Right lobe of liver (tissue), 6 donors: ENCODE data around the gene COPS8. TPM values are rescaled to one million over a fixed set of nuclear protein-coding genes. Genes with fewer than 3 reads are reported as not detected.
A peak's percentile ranks its signal among the peaks of the same experiment; 100 is the strongest.

ENCODE experiments used
- ATAC-seq, 4 donors: fragments of 200-7000 bp; cut with Tn5 transposase; one replicate each; pipeline ENCODE4 v1.9.1; 2020; ENCODE audit warnings: mild to moderate bottlenecking in 4 of 4, moderate library complexity in 4 of 4
- DNase-seq, 3 donors: peaks; one replicate each; pipeline ENCODE4 v3.0.0-alpha.2; 2020
- H3K27ac ChIP-seq, 3 donors: fragments of 200-600 bp; one replicate each; pipeline ENCODE4 v1.8.0; 2022
- H3K27me3 ChIP-seq, 2 donors: fragments of 200-600 bp; one replicate each; pipeline ENCODE4 v1.8.0; 2022
- H3K36me3 ChIP-seq, 4 donors: fragments of 200-600 bp; sonication (generic) in 1 of 4; one replicate each; pipeline versions ENCODE4 v1.5.1 to v1.8.0; 2017 to 2022; ENCODE audit warnings: control low read depth in 1 of 4
- H3K4me1 ChIP-seq, 4 donors: fragments of 200-600 bp; sonication (generic) in 1 of 4; one replicate each; pipeline versions ENCODE4 v1.5.1 to v1.8.0; 2017 to 2022; ENCODE audit warnings: control low read depth in 1 of 4
- H3K4me3 ChIP-seq, 3 donors: fragments of 200-600 bp; one replicate each; pipeline ENCODE4 v1.8.0; 2022
- H3K9me3 ChIP-seq, 4 donors: fragments of 200-600 bp; sonication (generic) in 1 of 4; one replicate each; pipeline versions ENCODE4 v1.5.1 to v1.8.0; 2017 to 2022; ENCODE audit warnings: control low read depth in 1 of 4
- CTCF ChIP-seq, 4 donors: fragments of 200-600 bp in 3 of 4; fragments of 450-650 bp in 1 of 4; IDR thresholded peaks; one replicate each; pipeline versions ENCODE4 v1.5.1 to v1.8.0; 2016 to 2022; ENCODE audit warnings: antibody characterized with exemption in 4 of 4, mild to moderate bottlenecking in 2 of 4
- POLR2A ChIP-seq: fragments of 450-650 bp; IDR thresholded peaks from one replicate; pipeline ENCODE4 v1.6.1; 2017; ENCODE audit warnings: antibody characterized with exemption, mild to moderate bottlenecking
- WGBS: methylation state at CpG from one replicate; pipeline ENCODE4 v1.1.6; 2018; ENCODE audit warnings: low coverage, low lambda C conversion rate; ENCODE audit not compliant: insufficient coverage; ENCODE audit errors: missing lambda C conversion rate; 5-methylcytosine and 5-hydroxymethylcytosine counted together
- intact Hi-C, 2 donors: fragments of 100-400 bp; cut with DNase I; formaldehyde crosslinking; loops; one replicate each; pipeline versions ENCODE4 v1.11.2 to v1.14.1; 2022
- total RNA-seq, 6 experiments: library from RNA; depleted of rRNA in 2 of 6; stranded (reverse); fragments of >200 nt in 2 of 6; fragmentation: NEBNext Ultra II Directional in 3 of 6; extraction: Animal tissue kit (Norgen Biotek cat#: 25700) in 3 of 6; gene quantifications; one replicate each; pipeline versions ENCODE4 v1.1.0 to v1.2.4, GENCODE V29; 2016 to 2023
- donor health status: DM: no; HTN: yes; CAD: no.
- donor health status: DM: no; HTN: no; CAD: no.
- donor health status: DM: no; HTN: no; CAD: no.
- donor health status: DM: no; HTN: yes; CAD: no.
- donor health status: DM: no; HTN: yes; CAD: no.

The COPS8 gene
- total RNA-seq, 6 experiments from 2014 or later = 14.3 to 51.5 (median 18.0) TPM

DNA sequence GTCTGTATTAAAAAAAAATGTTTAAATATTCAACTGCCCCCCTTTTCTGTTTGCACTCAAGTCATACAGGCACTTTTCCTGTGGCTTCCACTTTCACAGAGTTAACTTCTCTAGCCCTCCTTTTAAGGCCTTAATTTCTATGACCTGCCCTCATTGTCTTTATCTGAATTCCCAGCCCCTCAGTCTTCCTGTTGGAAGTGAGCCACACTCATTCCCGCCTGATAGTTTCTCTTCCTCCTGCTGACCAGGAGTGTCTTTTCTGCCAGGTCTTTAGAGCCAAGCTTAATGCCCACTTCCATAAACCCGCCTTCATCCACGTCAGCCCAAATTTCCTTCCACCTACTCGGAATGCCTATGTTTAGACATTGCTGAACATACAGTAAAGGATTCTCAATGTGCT, 10.5 kb downstream of the COPS8 start:
- 77% methylated on average over 4 of the region's 4 CpGs for WGBS
- Histone ChIP-seq H3K27ac (no peak overlapping the region), H3K4me1 (no peaks in the 10 kb centered on the region), H3K9me3 (no peaks in the 10 kb centered on the region), H3K4me3 (no peak overlapping the region), H3K27me3 (no peaks in the 10 kb centered on the region), H3K36me3 (peaks cover 0 to 54% (median 19%) of the 10 kb centered on the region in 4 donors)
- intact Hi-C loops = no loop called here
- peak in 2 of 4 donors; percentile 33 to 60 for ATAC-seq
- TF ChIP-seq POLR2A = no peak
- no peak for TF ChIP-seq CTCF (IDR thresholded peaks at IDR 0.05)
- DNase-seq = no peak

DNA sequence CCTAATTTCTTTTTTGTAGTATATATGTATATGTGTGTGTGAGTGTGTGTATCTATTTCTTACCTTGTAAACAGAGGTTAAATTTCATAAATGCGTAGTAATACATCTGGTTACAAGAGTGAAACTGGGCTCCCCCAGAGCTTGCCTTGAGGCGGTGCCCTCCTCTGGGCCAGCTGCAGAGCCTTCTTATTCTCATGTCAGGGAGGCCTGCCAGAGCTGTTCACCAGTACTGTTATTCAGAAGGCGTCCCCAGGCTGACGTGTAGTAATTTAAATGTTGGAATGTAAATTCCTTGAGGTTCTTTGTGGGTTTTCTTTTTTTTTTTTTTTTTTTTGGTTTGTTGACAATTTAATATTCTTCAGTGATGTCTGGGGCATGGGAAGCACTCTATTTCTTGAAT, 11.2 kb downstream of the COPS8 start:
- Histone ChIP-seq H3K4me1 (no peaks in the 10 kb centered on the region), H3K27ac (no peak overlapping the region), H3K4me3 (no peak overlapping the region), H3K36me3 (peaks cover 0 to 54% (median 19%) of the 10 kb centered on the region in 4 donors), H3K9me3 (no peaks in the 10 kb centered on the region), H3K27me3 (no peaks in the 10 kb centered on the region)
- no peak for DNase-seq
- no peak for ATAC-seq
- intact Hi-C loops = no loop called here
- TF ChIP-seq POLR2A (no peak), CTCF (IDR thresholded peaks at IDR 0.05) (no peak)
- 93% methylated on average over 4 of the region's 4 CpGs for WGBS

DNA sequence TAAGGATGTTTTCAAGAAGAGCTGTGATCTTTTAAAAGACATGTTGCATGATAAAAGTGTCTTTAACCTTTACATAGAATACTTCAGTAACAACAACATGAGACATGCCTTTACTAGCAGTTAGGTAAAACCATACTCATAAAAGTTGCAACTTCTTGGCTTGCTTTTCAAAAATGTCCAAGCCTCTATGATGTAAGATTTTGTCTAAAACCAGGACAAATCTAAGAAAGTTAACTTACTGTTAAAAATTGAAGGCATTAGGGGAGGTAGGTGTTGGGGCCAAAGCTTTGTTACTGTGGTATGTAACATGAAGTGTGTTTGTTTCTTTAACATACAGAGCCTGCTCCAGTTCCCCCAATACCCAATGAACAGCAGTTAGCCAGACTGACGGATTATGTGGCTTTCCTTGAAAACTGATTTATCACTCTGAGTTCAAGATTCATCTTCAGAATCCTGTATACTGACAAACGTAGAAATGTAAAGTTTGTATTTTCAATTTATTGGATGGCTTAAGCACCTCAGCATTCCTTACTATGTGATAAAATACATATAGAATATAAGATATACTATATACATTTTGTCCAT, 11.7 kb downstream of the COPS8 start:
- WGBS = 98% methylated on average over 2 of the region's 2 CpGs
- no peak for ATAC-seq
- DNase-seq = no peak
- Histone ChIP-seq H3K27me3 (no peaks in the 10 kb centered on the region), H3K4me3 (no peak overlapping the region), H3K36me3 (peaks cover 0 to 54% (median 19%) of the 10 kb centered on the region in 4 donors), H3K9me3 (no peaks in the 10 kb centered on the region), H3K27ac (no peak overlapping the region), H3K4me1 (no peaks in the 10 kb centered on the region)
- intact Hi-C loops = no loop called here
- TF ChIP-seq POLR2A (no peak), CTCF (IDR thresholded peaks at IDR 0.05) (no peak)

DNA sequence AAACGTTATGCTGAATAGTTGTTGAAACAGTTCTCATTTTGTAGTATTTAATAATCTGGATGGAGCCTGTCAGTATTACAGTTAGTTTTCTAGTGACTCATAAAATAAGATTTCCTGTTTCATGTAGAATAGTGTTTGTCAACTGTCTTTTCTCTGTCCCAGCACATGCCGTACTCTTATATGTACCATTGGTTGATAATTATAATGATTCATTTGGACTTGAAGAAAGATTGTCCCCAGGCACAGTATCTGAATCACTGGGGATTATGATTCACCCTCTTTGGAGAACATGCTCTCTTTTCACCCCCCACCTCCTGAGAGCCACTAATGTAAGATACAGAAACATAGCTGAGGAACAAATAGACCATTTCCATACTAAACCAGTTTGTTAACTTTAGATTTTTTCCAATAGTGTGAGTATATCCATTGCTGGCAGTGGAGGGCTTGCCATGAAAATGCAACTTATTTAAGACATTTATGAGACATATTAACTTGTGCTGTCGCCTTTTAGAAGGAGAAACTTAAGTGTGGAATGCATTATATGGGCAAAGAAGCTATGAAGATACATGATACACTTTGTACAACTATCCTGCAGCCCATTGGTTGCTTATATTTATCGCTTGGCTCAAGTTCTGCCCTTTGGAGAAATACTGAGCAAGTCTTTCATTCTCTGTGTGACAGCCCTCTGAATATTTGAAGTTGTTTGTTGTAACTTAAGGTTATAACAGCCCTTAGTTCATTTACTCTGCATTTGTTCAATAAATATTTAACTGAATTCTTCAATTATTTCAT, 12.4 kb downstream of the COPS8 start:
- Histone ChIP-seq H3K36me3 (peaks cover 0 to 54% (median 19%) of the 10 kb centered on the region in 4 donors), H3K4me1 (no peaks in the 10 kb centered on the region), H3K27ac (no peak overlapping the region), H3K27me3 (no peaks in the 10 kb centered on the region), H3K9me3 (no peaks in the 10 kb centered on the region), H3K4me3 (no peak overlapping the region)
- DNase-seq = no peak
- intact Hi-C loops = no loop called here
- TF ChIP-seq POLR2A (no peak), CTCF (IDR thresholded peaks at IDR 0.05) (no peak)
- ATAC-seq = no peak
- WGBS = 78% methylated on average over 3 of the region's 4 CpGs
